Neural cell (in vitro differentiated cells): ENCODE measurements around the gene FLT3. TPM values are rescaled to one million over a fixed set of nuclear protein-coding genes. Genes with fewer than 3 reads are reported as not detected.

Experiments used
- H2AFZ ChIP-seq: fragments of 200-600, 300-800 bp; sonication (generic), shearing (Covaris generic); 2 replicates; pipeline ENCODE4 v1.6.0; 2014; ENCODE audit warnings: low read depth, mild to moderate bottlenecking, antibody characterized with exemption, low read length, moderate library complexity
- H3F3A ChIP-seq: fragments of 200-600 bp; shearing (Covaris generic); 2 replicates; pipeline ENCODE4 v1.6.1; 2016; ENCODE audit warnings: mild to moderate bottlenecking, moderate library complexity, mixed read lengths, antibody characterized with exemption, low read length; ENCODE audit not compliant: insufficient read depth, poor library complexity, severe bottlenecking
- H3K27ac ChIP-seq: fragments of 200-600, 300-800 bp; sonication (generic), shearing (Covaris generic); 2 replicates; pipeline ENCODE4 v1.5.1; 2014; ENCODE audit warnings: mild to moderate bottlenecking, low read length, moderate library complexity
- H3K27me3 ChIP-seq: fragments of 300-800, 200-600 bp; sonication (generic), shearing (Covaris generic); 2 replicates; pipeline ENCODE4 v1.6.0; 2014; ENCODE audit warnings: mild to moderate bottlenecking, low read depth, low read length, moderate library complexity; ENCODE audit not compliant: insufficient read depth
- H3K36me3 ChIP-seq: fragments of 300-800, 200-600 bp; sonication (generic), shearing (Covaris generic); 2 replicates; pipeline ENCODE4 v1.5.1; 2014; ENCODE audit warnings: mild to moderate bottlenecking, antibody characterized with exemption, low read length, moderate library complexity; ENCODE audit not compliant: insufficient read depth
- H3K4me2 ChIP-seq: fragments of 300-800, 200-600 bp; sonication (generic), shearing (Covaris generic); 2 replicates; pipeline ENCODE4 v1.6.0; 2014; ENCODE audit warnings: mild to moderate bottlenecking, low read length
- H3K4me3 ChIP-seq: fragments of 300-800, 200-600 bp; sonication (generic), shearing (Covaris generic); 2 replicates; pipeline ENCODE4 v1.5.1; 2014; ENCODE audit warnings: mild to moderate bottlenecking, low read length, moderate library complexity
- H3K79me2 ChIP-seq: fragments of 200-600 bp; shearing (Covaris generic); replicated peaks from 2 replicates; pipeline ENCODE4 v1.6.0; 2014; ENCODE audit warnings: mild to moderate bottlenecking, low read length, moderate library complexity; ENCODE audit not compliant: insufficient read depth
- H3K9ac ChIP-seq: fragments of 300-800, 200-600 bp; sonication (generic), shearing (Covaris generic); 2 replicates; pipeline ENCODE4 v1.6.1; 2016; ENCODE audit warnings: mild to moderate bottlenecking, low read length, mixed read lengths
- H3K9me2 ChIP-seq: fragments of 200-600 bp; shearing (Covaris generic); 2 replicates; pipeline ENCODE4 v1.6.1; 2016; ENCODE audit warnings: mild to moderate bottlenecking, low read length, mixed read lengths; ENCODE audit not compliant: insufficient read depth
- H3K9me3 ChIP-seq: fragments of 200-600, 300-800 bp; sonication (generic), shearing (Covaris generic); 2 replicates; pipeline ENCODE4 v1.6.1; 2016; ENCODE audit warnings: mild to moderate bottlenecking, mixed run types, low read length, moderate library complexity, mixed read lengths
- H4K20me1 ChIP-seq: fragments of 200-600 bp; shearing (Covaris generic); 2 replicates; pipeline ENCODE4 v1.6.1; 2016; ENCODE audit warnings: mild to moderate bottlenecking, mixed run types; ENCODE audit not compliant: insufficient read depth
- EP300 ChIP-seq: fragments of 450-650 bp; conservative IDR thresholded peaks from 2 replicates; pipeline ENCODE4 v1.6.1; 2014; ENCODE audit warnings: antibody characterized with exemption, mild to moderate bottlenecking, moderate library complexity; ENCODE audit not compliant: poor library complexity, severe bottlenecking
- EZH2 ChIP-seq: fragments of 200-600, 300-800 bp; shearing (Covaris generic), sonication (generic); IDR thresholded peaks from 2 replicates; pipeline ENCODE4 v1.6.1; 2014; ENCODE audit warnings: antibody characterized with exemption, low read length, borderline replicate concordance, mild to moderate bottlenecking; ENCODE audit not compliant: insufficient read depth, poor library complexity, severe bottlenecking
- MXI1 ChIP-seq: fragments of 450-650 bp; conservative IDR thresholded peaks from 2 replicates; pipeline ENCODE4 v1.6.1; 2014; ENCODE audit warnings: antibody characterized with exemption, mild to moderate bottlenecking; ENCODE audit not compliant: poor library complexity, severe bottlenecking
- POLR2AphosphoS5 ChIP-seq: IDR thresholded peaks from 2 replicates; pipeline ENCODE4 v1.6.1; 2012
- RAD21 ChIP-seq: fragments of 450-650 bp; conservative IDR thresholded peaks from 2 replicates; pipeline ENCODE4 v1.6.1; 2014; ENCODE audit warnings: antibody characterized with exemption, mild to moderate bottlenecking, moderate library complexity
- SMC3 ChIP-seq: fragments of 450-650 bp; conservative IDR thresholded peaks from 2 replicates; pipeline ENCODE4 v1.6.1; 2014; ENCODE audit warnings: antibody characterized with exemption, mild to moderate bottlenecking, moderate library complexity; ENCODE audit not compliant: poor library complexity
- TAF1 ChIP-seq: IDR thresholded peaks from 2 replicates; pipeline ENCODE4 v1.6.1; 2012; ENCODE audit warnings: low read depth
- polyA plus RNA-seq: library from polyadenylated mRNA; depleted of rRNA; stranded (reverse); fragments of >200 nt; gene quantifications from 2 replicates; pipeline ENCODE4 v1.2.3, GENCODE V29; 2014
- TF ChIP-seq, protein P1 (sequence below): fragments of 450-650 bp; IDR thresholded peaks from 2 replicates; pipeline ENCODE4 v1.5.1; 2014; ENCODE audit warnings: antibody characterized with exemption, mild to moderate bottlenecking, moderate library complexity; ENCODE audit not compliant: poor library complexity, severe bottlenecking
- TF ChIP-seq, protein P2 (sequence below): IDR thresholded peaks from 2 replicates; pipeline ENCODE4 v1.6.1; 2012; ENCODE audit warnings: borderline replicate concordance

FLT3 gene
- polyA plus RNA-seq, 1 donor from 2014 or later, result 0.41 TPM

DNA sequence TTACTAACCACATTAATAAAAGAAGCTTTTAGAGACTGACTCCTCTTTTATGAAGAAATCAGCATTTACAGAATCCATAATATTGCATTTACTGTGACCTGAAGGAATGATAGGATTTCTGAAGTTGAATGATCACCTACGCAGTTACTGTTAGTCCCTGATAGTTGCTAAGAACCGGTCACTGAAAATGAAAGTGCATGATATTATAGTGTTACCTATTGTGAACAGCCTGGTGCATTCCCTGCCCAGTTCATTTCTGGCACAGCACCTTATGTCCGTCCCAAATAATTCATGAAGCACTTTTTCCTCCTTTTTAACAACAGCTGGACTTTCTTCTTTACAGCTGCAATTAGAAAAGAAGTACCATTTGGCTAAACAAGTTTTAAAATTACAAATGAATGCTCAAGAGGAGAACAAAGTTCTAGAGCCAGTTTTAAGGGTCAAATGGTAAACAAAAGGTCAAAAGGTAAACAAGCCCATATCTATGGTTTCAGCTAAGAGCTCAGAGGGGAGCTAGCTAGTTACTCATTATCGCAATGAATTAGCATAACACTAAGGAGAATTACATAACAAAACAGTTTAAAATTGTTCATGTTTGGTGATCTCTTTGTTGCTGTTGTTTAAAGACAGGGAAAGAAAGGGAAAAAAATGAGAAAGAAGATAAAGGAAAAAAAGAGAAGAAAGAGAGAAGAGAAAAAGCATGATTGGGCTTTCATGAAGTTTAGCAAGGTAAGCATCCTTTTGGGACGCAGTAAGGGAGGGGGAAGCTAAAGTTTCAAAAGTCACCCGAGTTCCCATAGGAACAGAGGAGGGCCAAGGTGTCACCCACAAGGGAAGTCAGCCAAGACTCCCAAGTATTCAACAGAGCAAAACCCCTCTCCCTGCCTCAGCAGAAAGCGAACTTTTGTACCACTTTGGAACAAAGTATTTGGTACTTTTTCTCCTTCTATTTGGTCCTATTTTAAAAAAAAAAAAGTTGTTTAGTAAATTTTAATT, 50.2 kb downstream of the FLT3 start:
- Histone ChIP-seq H2AFZ (no peak overlapping the region), H3K27me3 (no peaks in the 10 kb centered on the region), H3K9ac (no peak overlapping the region), H3K36me3 (no peaks in the 10 kb centered on the region), H3K79me2 (no peaks in the 10 kb centered on the region), H3K9me3 (no peaks in the 10 kb centered on the region), H3F3A (no peaks in the 10 kb centered on the region), H4K20me1 (no peaks in the 10 kb centered on the region), H3K9me2 (no peaks in the 10 kb centered on the region), H3K4me2 (no peak overlapping the region), H3K27ac (no peak overlapping the region), H3K4me3 (no peak overlapping the region)
- TF ChIP-seq, protein P1, sequence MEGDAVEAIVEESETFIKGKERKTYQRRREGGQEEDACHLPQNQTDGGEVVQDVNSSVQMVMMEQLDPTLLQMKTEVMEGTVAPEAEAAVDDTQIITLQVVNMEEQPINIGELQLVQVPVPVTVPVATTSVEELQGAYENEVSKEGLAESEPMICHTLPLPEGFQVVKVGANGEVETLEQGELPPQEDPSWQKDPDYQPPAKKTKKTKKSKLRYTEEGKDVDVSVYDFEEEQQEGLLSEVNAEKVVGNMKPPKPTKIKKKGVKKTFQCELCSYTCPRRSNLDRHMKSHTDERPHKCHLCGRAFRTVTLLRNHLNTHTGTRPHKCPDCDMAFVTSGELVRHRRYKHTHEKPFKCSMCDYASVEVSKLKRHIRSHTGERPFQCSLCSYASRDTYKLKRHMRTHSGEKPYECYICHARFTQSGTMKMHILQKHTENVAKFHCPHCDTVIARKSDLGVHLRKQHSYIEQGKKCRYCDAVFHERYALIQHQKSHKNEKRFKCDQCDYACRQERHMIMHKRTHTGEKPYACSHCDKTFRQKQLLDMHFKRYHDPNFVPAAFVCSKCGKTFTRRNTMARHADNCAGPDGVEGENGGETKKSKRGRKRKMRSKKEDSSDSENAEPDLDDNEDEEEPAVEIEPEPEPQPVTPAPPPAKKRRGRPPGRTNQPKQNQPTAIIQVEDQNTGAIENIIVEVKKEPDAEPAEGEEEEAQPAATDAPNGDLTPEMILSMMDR, result no peak
- TF ChIP-seq RAD21 (no peak), SMC3 (no peak), EZH2 (no peak), EP300 (no peak), MXI1 (no peak), TAF1 (no peak), POLR2AphosphoS5 (no peak)
- TF ChIP-seq, protein P2, sequence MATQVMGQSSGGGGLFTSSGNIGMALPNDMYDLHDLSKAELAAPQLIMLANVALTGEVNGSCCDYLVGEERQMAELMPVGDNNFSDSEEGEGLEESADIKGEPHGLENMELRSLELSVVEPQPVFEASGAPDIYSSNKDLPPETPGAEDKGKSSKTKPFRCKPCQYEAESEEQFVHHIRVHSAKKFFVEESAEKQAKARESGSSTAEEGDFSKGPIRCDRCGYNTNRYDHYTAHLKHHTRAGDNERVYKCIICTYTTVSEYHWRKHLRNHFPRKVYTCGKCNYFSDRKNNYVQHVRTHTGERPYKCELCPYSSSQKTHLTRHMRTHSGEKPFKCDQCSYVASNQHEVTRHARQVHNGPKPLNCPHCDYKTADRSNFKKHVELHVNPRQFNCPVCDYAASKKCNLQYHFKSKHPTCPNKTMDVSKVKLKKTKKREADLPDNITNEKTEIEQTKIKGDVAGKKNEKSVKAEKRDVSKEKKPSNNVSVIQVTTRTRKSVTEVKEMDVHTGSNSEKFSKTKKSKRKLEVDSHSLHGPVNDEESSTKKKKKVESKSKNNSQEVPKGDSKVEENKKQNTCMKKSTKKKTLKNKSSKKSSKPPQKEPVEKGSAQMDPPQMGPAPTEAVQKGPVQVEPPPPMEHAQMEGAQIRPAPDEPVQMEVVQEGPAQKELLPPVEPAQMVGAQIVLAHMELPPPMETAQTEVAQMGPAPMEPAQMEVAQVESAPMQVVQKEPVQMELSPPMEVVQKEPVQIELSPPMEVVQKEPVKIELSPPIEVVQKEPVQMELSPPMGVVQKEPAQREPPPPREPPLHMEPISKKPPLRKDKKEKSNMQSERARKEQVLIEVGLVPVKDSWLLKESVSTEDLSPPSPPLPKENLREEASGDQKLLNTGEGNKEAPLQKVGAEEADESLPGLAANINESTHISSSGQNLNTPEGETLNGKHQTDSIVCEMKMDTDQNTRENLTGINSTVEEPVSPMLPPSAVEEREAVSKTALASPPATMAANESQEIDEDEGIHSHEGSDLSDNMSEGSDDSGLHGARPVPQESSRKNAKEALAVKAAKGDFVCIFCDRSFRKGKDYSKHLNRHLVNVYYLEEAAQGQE, result no peak

DNA sequence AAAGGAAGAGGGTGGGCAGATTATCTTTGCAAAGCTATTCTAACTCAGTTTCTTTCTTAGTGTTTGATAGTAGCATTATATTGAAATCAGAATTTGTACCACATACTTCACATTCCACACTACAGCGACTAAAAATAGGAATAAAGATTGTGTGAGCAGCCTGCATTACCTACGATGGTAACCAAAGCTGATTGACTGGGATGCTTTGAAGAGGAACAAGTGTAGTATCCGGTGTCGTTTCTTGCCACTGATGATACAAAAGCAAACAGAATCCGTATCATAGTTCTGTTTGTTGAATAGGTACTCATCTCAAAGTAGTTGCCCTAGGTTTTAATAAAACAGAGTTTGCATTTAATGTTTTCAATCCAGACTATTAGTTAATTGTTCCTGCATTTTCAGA, 51.2 kb downstream of the FLT3 start:
- H3K9me3 ChIP-seq, result no peaks in the 10 kb centered on the region
- H3K27me3 ChIP-seq, result no peaks in the 10 kb centered on the region
- no peak overlapping the region for H3K4me3 ChIP-seq
- no peaks in the 10 kb centered on the region for H3K9me2 ChIP-seq
- H3K4me2 ChIP-seq, result no peak overlapping the region
- no peak overlapping the region for H2AFZ ChIP-seq
- no peak overlapping the region for H3K27ac ChIP-seq
- TF ChIP-seq EP300 (no peak), MXI1 (no peak), RAD21 (no peak), POLR2AphosphoS5 (no peak)
- H3K36me3 ChIP-seq, result no peaks in the 10 kb centered on the region
- H3F3A ChIP-seq, result no peaks in the 10 kb centered on the region
- H3K79me2 ChIP-seq, result no peaks in the 10 kb centered on the region
- no peaks in the 10 kb centered on the region for H4K20me1 ChIP-seq
- no peak overlapping the region for H3K9ac ChIP-seq
